ENCODE results near the gene SETD1A. TPM values are rescaled to one million over a fixed set of nuclear protein-coding genes. Genes with fewer than 3 reads are reported as not detected.

SETD1A gene
- total and polyA plus RNA-seq, 9 of the 15 experiments (the other 6 are each of a cell fraction or from before 2014, with no cell fraction given), result 0.08 to 36.0 (median 4.2) TPM

DNA sequence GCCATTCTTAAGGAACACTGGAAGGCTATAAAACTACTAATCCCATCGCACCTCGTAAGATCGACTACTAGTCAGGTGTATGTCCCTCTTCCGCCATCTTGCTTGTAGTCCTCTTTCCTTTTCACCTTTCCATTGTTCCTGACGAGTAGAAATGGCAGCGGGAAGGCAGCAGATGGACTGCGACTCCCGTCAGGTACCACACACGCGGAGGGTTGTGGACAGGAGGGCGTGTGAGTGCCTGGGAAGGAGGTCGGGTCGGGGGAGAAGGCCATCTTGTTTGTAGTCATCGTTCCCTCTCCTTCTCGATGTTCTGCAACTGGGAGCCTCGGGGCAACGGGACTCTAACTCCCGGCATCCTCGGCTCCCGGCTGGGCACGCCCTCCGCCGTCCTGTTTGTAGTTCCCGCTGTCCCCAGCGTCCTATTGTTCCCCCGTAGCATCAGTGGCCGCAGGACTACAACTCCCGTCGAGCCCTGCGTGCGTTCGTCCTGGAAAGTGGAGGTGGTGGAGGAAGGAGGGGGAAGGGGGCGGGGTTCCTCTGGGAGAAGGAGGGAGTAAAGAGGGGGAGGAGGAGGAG, 34.5 kb upstream of the SETD1A start (continued):
- TF ChIP-seq, protein P1, sequence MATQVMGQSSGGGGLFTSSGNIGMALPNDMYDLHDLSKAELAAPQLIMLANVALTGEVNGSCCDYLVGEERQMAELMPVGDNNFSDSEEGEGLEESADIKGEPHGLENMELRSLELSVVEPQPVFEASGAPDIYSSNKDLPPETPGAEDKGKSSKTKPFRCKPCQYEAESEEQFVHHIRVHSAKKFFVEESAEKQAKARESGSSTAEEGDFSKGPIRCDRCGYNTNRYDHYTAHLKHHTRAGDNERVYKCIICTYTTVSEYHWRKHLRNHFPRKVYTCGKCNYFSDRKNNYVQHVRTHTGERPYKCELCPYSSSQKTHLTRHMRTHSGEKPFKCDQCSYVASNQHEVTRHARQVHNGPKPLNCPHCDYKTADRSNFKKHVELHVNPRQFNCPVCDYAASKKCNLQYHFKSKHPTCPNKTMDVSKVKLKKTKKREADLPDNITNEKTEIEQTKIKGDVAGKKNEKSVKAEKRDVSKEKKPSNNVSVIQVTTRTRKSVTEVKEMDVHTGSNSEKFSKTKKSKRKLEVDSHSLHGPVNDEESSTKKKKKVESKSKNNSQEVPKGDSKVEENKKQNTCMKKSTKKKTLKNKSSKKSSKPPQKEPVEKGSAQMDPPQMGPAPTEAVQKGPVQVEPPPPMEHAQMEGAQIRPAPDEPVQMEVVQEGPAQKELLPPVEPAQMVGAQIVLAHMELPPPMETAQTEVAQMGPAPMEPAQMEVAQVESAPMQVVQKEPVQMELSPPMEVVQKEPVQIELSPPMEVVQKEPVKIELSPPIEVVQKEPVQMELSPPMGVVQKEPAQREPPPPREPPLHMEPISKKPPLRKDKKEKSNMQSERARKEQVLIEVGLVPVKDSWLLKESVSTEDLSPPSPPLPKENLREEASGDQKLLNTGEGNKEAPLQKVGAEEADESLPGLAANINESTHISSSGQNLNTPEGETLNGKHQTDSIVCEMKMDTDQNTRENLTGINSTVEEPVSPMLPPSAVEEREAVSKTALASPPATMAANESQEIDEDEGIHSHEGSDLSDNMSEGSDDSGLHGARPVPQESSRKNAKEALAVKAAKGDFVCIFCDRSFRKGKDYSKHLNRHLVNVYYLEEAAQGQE (IDR thresholded peaks at IDR 0.05; ENCODE audit: borderline replicate concordance), result no peak; the same call in 1 of the 2 replicates
- TF ChIP-seq, protein P1 (CRISPR knock-in tag; IDR thresholded peaks at IDR 0.05; ENCODE audit: low read depth), result 0 out of 2 replicates have a peak, but pooled peaks have one; percentile 61
- no peak for TF ChIP-seq HSF4 (CRISPR knock-in tag; IDR thresholded peaks at IDR 0.05; ENCODE audit: borderline replicate concordance)
- TF ChIP-seq POLR2G (IDR thresholded peaks at IDR 0.05; ENCODE audit: low read depth, low read length), result peak; percentile 79
- no peak for TF ChIP-seq ZSCAN32 (CRISPR knock-in tag; IDR thresholded peaks at IDR 0.05)
- TF ChIP-seq PTTG1 (tag; IDR thresholded peaks at IDR 0.05; ENCODE audit: low read depth), result no peak
- TF ChIP-seq, protein P2, sequence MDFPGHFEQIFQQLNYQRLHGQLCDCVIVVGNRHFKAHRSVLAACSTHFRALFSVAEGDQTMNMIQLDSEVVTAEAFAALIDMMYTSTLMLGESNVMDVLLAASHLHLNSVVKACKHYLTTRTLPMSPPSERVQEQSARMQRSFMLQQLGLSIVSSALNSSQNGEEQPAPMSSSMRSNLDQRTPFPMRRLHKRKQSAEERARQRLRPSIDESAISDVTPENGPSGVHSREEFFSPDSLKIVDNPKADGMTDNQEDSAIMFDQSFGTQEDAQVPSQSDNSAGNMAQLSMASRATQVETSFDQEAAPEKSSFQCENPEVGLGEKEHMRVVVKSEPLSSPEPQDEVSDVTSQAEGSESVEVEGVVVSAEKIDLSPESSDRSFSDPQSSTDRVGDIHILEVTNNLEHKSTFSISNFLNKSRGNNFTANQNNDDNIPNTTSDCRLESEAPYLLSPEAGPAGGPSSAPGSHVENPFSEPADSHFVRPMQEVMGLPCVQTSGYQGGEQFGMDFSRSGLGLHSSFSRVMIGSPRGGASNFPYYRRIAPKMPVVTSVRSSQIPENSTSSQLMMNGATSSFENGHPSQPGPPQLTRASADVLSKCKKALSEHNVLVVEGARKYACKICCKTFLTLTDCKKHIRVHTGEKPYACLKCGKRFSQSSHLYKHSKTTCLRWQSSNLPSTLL (IDR thresholded peaks at IDR 0.05), result no peak
- peak; percentile 57; the same call in 1 of the 2 replicates for TF ChIP-seq MYC (IDR thresholded peaks at IDR 0.05; ENCODE audit: low read depth, low read length)
- TF ChIP-seq MYC (CRISPR knock-in tag; IDR thresholded peaks at IDR 0.05; ENCODE audit: borderline replicate concordance, low read depth), result no peak
- TF ChIP-seq HDAC2 (IDR thresholded peaks at IDR 0.05), result peak; percentile 23; the same call in 1 of the 2 replicates
- TF ChIP-seq FOXP1 (CRISPR knock-in tag; IDR thresholded peaks at IDR 0.05), result peak; percentile 90
- TF ChIP-seq ZNF165 (CRISPR knock-in tag; IDR thresholded peaks at IDR 0.05; ENCODE audit: borderline replicate concordance), result peak; percentile 75; the same call in 1 of the 2 replicates
- TF ChIP-seq ZNF830 (CRISPR knock-in tag; IDR thresholded peaks at IDR 0.05), result no peak
- no peak for TF ChIP-seq ZNF668 (CRISPR knock-in tag; IDR thresholded peaks at IDR 0.05)
- peak; percentile 85 for TF ChIP-seq CREB1 (IDR thresholded peaks at IDR 0.05)
- TF ChIP-seq CREB1 (CRISPR knock-in tag; IDR thresholded peaks at IDR 0.05), result peak; percentile 32; the same call in 1 of the 2 replicates
- TF ChIP-seq ZNF584 (CRISPR knock-in tag; IDR thresholded peaks at IDR 0.05; ENCODE audit: low read depth), result peak; percentile 93
